ENCODE data around the gene IFITM1. TPM values are rescaled to one million over a fixed set of nuclear protein-coding genes. Genes with fewer than 3 reads are reported as not detected.

The IFITM1 gene
- total and polyA plus RNA-seq, 2 of the 13 experiments (the other 11 are each of a cell fraction or from before 2014, with no cell fraction given) = 0.38 to 11.1 TPM

DNA sequence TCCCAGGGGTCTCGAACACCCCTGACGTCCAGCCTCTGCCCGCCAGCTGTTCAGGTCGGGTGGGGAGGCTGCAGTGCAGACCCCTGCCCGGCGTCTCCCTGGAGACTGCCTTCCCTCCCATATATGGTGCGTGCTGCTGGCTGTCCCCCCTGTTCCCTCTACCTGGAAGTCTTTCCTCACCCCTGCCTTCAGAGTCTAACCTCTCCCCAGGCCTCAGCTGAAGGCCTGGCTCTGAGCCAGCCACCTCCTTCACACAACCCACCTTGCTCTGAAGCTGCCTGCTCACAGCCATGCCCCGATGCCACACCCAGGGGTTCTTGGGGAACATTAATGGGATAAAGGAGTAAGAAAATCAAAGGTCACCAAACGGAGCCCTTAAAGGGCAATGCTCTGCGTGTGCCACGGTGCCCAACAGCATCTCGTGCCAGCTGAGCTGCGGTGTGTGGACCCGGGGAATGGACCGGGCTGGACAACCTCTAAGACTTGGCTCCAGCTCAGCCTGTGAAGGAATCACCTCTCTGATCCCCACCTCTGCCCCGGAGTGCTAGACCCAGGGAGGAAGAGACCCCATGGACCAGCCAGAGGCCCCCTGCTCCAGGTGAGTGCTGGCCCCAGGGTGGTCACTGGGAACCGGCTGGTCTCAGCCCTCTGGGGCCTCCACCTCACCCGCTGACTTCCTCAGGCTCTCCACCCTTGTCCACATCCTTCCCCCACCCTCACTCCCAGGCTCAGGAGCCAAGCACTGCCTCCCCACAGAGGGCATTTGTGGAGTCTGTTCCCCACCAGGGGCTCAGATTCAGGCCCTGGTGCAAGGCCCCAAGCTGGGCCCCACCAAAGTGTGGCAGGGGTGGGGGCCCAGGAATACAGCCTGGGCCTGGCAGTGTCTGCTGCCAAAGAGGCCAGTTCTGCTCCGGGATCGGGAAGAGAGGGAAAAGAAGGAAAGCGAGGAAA is 35.6 kb upstream of the IFITM1 start, which contains the start of gene NLRP6:
Gene NLRP6, plus strand, starts transcription at position 407 of the 951 bp plus-strand sequence. Its CDS starts 163 bp downstream, at position 570.
- Histone ChIP-seq H3K27me3 (ENCODE audit: control insufficient read depth in 1 of 2, insufficient read depth in 2 of 2, low read length in 2 of 2) (peaks cover 7 to 51% of the 10 kb centered on the region in 2 experiments), H3K9ac (ENCODE audit: insufficient read depth, low read depth, low read length) (no peak within 1 kb of the TSS), H3K4me3 (replicated peaks in 1 of 3; ENCODE audit: insufficient read depth in 1 of 3, low read depth in 2 of 3, low read length in 3 of 3) (no peak within 1 kb of the TSS), H3K79me2 (ENCODE audit: insufficient read depth, low read length) (no peaks in the 10 kb centered on the region), H3K36me3 (replicated peaks in 1 of 2; ENCODE audit: control insufficient read depth in 1 of 2, insufficient read depth in 2 of 2, low read length in 2 of 2) (no peaks in the 10 kb centered on the region), H3K4me2 (ENCODE audit: low read depth, low read length) (no peak within 1 kb of the TSS), H4K20me1 (ENCODE audit: insufficient read depth, low read length) (no peaks in the 10 kb centered on the region), H2AFZ (ENCODE audit: low read length) (no peak within 1 kb of the TSS), H3K4me1 (ENCODE audit: insufficient read depth, low read length) (no peaks in the 10 kb centered on the region), H3K9me3 (ENCODE audit: low read length) (no peaks in the 10 kb centered on the region), H3K27ac (ENCODE audit: extremely low read length, insufficient read depth, low read length) (no peak within 1 kb of the TSS)
- FAIRE-seq (no peak), ATAC-seq (no peak), DNase-seq (ENCODE audit: low spot score) (no peak)
- CTCF ChIA-PET (ENCODE audit: low intra/inter-chr PET ratio, low total read pairs) = no interaction called here
- 52% methylated on average over 19 of the region's 21 CpGs for WGBS (ENCODE audit: low lambda C conversion rate)
- intact Hi-C loops (cut with micrococcal nuclease; ENCODE audit: unreplicated experiment) (no loop called here), in situ Hi-C loops (cut with HindIII; ENCODE audit: extremely low pct_ligation_motif_present, low pct_unique_long_range_greater_than_20kb) (no loop called here)
- no peak for TF ChIP-seq ZNF432 (CRISPR knock-in tag; IDR thresholded peaks at IDR 0.05; ENCODE audit: borderline replicate concordance)
- POLR2A ChIA-PET = no interaction called here
- no TSS peak for BruUV-seq (replicated peaks)

- H3K4me3 ChIP-seq (replicated peaks in 1 of 3; ENCODE audit: insufficient read depth in 1 of 3, low read depth in 2 of 3, low read length in 3 of 3) = no peak overlapping the region
- H2AFZ ChIP-seq (ENCODE audit: low read length) = no peak overlapping the region
- ChIA-PET POLR2A (no interaction called here), CTCF (ENCODE audit: low intra/inter-chr PET ratio, low total read pairs) (no interaction called here)
- H3K9ac ChIP-seq (ENCODE audit: insufficient read depth, low read depth, low read length) = no peak overlapping the region
- no peak for FAIRE-seq
- intact Hi-C loops (cut with micrococcal nuclease; ENCODE audit: unreplicated experiment) = no loop called here
- ATAC-seq = no peak
- peak overlapping the region; percentile 55; the same call in 1 of the 2 replicates for H3K4me2 ChIP-seq (ENCODE audit: low read depth, low read length)
- BruUV-seq (replicated peaks) = no TSS peak
- no peak overlapping the region for H3K27ac ChIP-seq (ENCODE audit: extremely low read length, insufficient read depth, low read length)
- DNase-seq (ENCODE audit: low spot score) = no peak
- in situ Hi-C loops (cut with HindIII; ENCODE audit: extremely low pct_ligation_motif_present, low pct_unique_long_range_greater_than_20kb) = no loop called here
- H3K27me3 ChIP-seq (ENCODE audit: control insufficient read depth in 1 of 2, insufficient read depth in 2 of 2, low read length in 2 of 2) = peaks cover 7 to 60% of the 10 kb centered on the region in 2 experiments
- no peaks in the 10 kb centered on the region for H3K79me2 ChIP-seq (ENCODE audit: insufficient read depth, low read length)
- H3K36me3 ChIP-seq (replicated peaks in 1 of 2; ENCODE audit: control insufficient read depth in 1 of 2, insufficient read depth in 2 of 2, low read length in 2 of 2) = no peaks in the 10 kb centered on the region
- H3K9me3 ChIP-seq (ENCODE audit: low read length) = no peaks in the 10 kb centered on the region
- 90% methylated on average over 76 of the region's 97 CpGs for WGBS (ENCODE audit: low lambda C conversion rate)
- peaks cover 7% of the 10 kb centered on the region for H3K4me1 ChIP-seq (ENCODE audit: insufficient read depth, low read length)
- no peaks in the 10 kb centered on the region for H4K20me1 ChIP-seq (ENCODE audit: insufficient read depth, low read length)
- TF ChIP-seq TBP (CRISPR knock-in tag; IDR thresholded peaks at IDR 0.05) (no peak), RNF219 (CRISPR knock-in tag; IDR thresholded peaks at IDR 0.05) (no peak), TCF12 (IDR thresholded peaks at IDR 0.05) (no peak), TCF12 (CRISPR knock-in tag; IDR thresholded peaks at IDR 0.05) (no peak), ZSCAN25 (CRISPR knock-in tag; IDR thresholded peaks at IDR 0.05) (no peak), NR2C2 (CRISPR knock-in tag; IDR thresholded peaks at IDR 0.05; ENCODE audit: borderline replicate concordance) (no peak), MIER3 (CRISPR knock-in tag; IDR thresholded peaks at IDR 0.05; ENCODE audit: borderline replicate concordance) (no peak), WIZ (CRISPR knock-in tag; IDR thresholded peaks at IDR 0.05) (no peak)
- TF ChIP-seq, protein P1, sequence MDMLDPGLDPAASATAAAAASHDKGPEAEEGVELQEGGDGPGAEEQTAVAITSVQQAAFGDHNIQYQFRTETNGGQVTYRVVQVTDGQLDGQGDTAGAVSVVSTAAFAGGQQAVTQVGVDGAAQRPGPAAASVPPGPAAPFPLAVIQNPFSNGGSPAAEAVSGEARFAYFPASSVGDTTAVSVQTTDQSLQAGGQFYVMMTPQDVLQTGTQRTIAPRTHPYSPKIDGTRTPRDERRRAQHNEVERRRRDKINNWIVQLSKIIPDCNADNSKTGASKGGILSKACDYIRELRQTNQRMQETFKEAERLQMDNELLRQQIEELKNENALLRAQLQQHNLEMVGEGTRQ (IDR thresholded peaks at IDR 0.05; ENCODE audit: low read depth, low read length) = no peak
- TF ChIP-seq, protein P1 (CRISPR knock-in tag; IDR thresholded peaks at IDR 0.05; ENCODE audit: borderline replicate concordance) = no peak
Measured at GRCh38 chr11:279040-279965, 34.5 kb upstream of the IFITM1 start.
